HUES6 (cell line): ENCODE measurements around the gene SIPA1L3.

Source experiments
- H3K27ac ChIP-seq: 2 replicates; pipeline ENCODE4 v1.7.0; 2013; ENCODE audit warnings: low read depth, mild to moderate bottlenecking, low read length, inconsistent platforms
- H3K27me3 ChIP-seq: 2 replicates; pipeline ENCODE4 v1.6.1; 2013; ENCODE audit warnings: low read length; ENCODE audit not compliant: control insufficient read depth, insufficient read depth
- H3K36me3 ChIP-seq: 2 replicates; pipeline ENCODE4 v1.6.1; 2013; ENCODE audit warnings: low read length; ENCODE audit not compliant: control insufficient read depth, insufficient read depth
- H3K4me1 ChIP-seq: 2 replicates; pipeline ENCODE4 v1.6.1; 2013; ENCODE audit warnings: low read length; ENCODE audit not compliant: control insufficient read depth, insufficient read depth
- H3K4me3 ChIP-seq: 2 replicates; pipeline ENCODE4 v1.5.1; 2013; ENCODE audit warnings: low read depth, low read length
- H3K9ac ChIP-seq: one replicate; pipeline ENCODE4 v1.6.1; 2013; ENCODE audit warnings: mild to moderate bottlenecking, low read length
- H3K9me3 ChIP-seq: 2 replicates; pipeline ENCODE4 v1.6.1; 2013; ENCODE audit warnings: low read depth, low read length; ENCODE audit not compliant: control insufficient read depth, insufficient read depth

The SIPA1L3 gene

GRCh38 chr19:38197937-38198704 is 291.1 kb downstream of the SIPA1L3 start:
- Histone ChIP-seq H3K27ac (no peak overlapping the region), H3K9me3 (no peaks in the 10 kb centered on the region), H3K4me1 (no peaks in the 10 kb centered on the region), H3K4me3 (no peak overlapping the region), H3K9ac (no peak overlapping the region), H3K36me3 (peaks cover 20% of the 10 kb centered on the region), H3K27me3 (no peaks in the 10 kb centered on the region)

GRCh38 chr19:38199340-38199739 is 292.3 kb downstream of the SIPA1L3 start:
- H3K27me3 ChIP-seq, result no peaks in the 10 kb centered on the region
- peaks cover 20% of the 10 kb centered on the region for H3K36me3 ChIP-seq
- no peak overlapping the region for H3K9ac ChIP-seq
- H3K9me3 ChIP-seq, result no peaks in the 10 kb centered on the region
- H3K4me3 ChIP-seq, result no peak overlapping the region
- no peak overlapping the region for H3K27ac ChIP-seq
- H3K4me1 ChIP-seq, result no peaks in the 10 kb centered on the region

- H3K27ac ChIP-seq, result no peak overlapping the region
- peaks cover 20% of the 10 kb centered on the region for H3K36me3 ChIP-seq
- H3K9ac ChIP-seq, result no peak overlapping the region
- no peaks in the 10 kb centered on the region for H3K9me3 ChIP-seq
- no peak overlapping the region for H3K4me3 ChIP-seq
- peaks cover 7% of the 10 kb centered on the region; the same call in 1 of the 2 replicates for H3K4me1 ChIP-seq
- H3K27me3 ChIP-seq, result no peaks in the 10 kb centered on the region
These were observed 294.7 kb downstream of the SIPA1L3 start for GRCh38 chr19:38201731-38202130.

- H3K9ac ChIP-seq, result no peak overlapping the region
- H3K4me3 ChIP-seq, result no peak overlapping the region
- peaks cover 20% of the 10 kb centered on the region for H3K36me3 ChIP-seq
- no peak overlapping the region for H3K27ac ChIP-seq
- no peaks in the 10 kb centered on the region for H3K27me3 ChIP-seq
- H3K4me1 ChIP-seq, result peaks cover 9% of the 10 kb centered on the region
- no peaks in the 10 kb centered on the region for H3K9me3 ChIP-seq
These were observed 295.5 kb downstream of the SIPA1L3 start for GRCh38 chr19:38202504-38202903.

- Histone ChIP-seq H3K27me3 (no peaks in the 10 kb centered on the region), H3K4me3 (no peak overlapping the region), H3K27ac (no peak overlapping the region), H3K36me3 (peaks cover 20% of the 10 kb centered on the region), H3K9me3 (no peaks in the 10 kb centered on the region), H3K9ac (no peak overlapping the region), H3K4me1 (peaks cover 11% of the 10 kb centered on the region)
These were observed 296.2 kb downstream of the SIPA1L3 start for GRCh38 chr19:38203197-38203596.

GRCh38 chr19:38204096-38204495 is 297.1 kb downstream of the SIPA1L3 start:
- Histone ChIP-seq H3K4me1 (peaks cover 14% of the 10 kb centered on the region), H3K27me3 (peaks cover 3% of the 10 kb centered on the region), H3K9ac (no peak overlapping the region), H3K27ac (no peak overlapping the region), H3K36me3 (peaks cover 15% of the 10 kb centered on the region), H3K9me3 (no peaks in the 10 kb centered on the region), H3K4me3 (no peak overlapping the region)

- Histone ChIP-seq H3K9ac (no peak overlapping the region), H3K27me3 (peaks cover 9% of the 10 kb centered on the region), H3K4me3 (no peak overlapping the region), H3K9me3 (no peaks in the 10 kb centered on the region), H3K36me3 (peaks cover 14% of the 10 kb centered on the region), H3K27ac (no peak overlapping the region), H3K4me1 (peaks cover 20% of the 10 kb centered on the region)
These were observed 297.7 kb downstream of the SIPA1L3 start for GRCh38 chr19:38204728-38205127.

GRCh38 chr19:38206006-38206745 is 299.2 kb downstream of the SIPA1L3 start:
- H3K27ac ChIP-seq, result no peak overlapping the region
- H3K4me3 ChIP-seq, result no peak overlapping the region
- H3K4me1 ChIP-seq, result peaks cover 31% of the 10 kb centered on the region
- no peaks in the 10 kb centered on the region for H3K9me3 ChIP-seq
- peaks cover 14% of the 10 kb centered on the region for H3K36me3 ChIP-seq
- H3K9ac ChIP-seq, result peak overlapping the region; percentile 2
- peaks cover 20% of the 10 kb centered on the region for H3K27me3 ChIP-seq

- Histone ChIP-seq H3K9me3 (no peaks in the 10 kb centered on the region), H3K9ac (no peak overlapping the region), H3K36me3 (peaks cover 9% of the 10 kb centered on the region), H3K4me3 (no peak overlapping the region), H3K4me1 (peaks cover 31% of the 10 kb centered on the region), H3K27me3 (peaks cover 20% of the 10 kb centered on the region), H3K27ac (no peak overlapping the region)
These were observed 299.9 kb downstream of the SIPA1L3 start for GRCh38 chr19:38206928-38207327.

- Histone ChIP-seq H3K4me1 (peaks cover 31% of the 10 kb centered on the region), H3K27ac (no peak overlapping the region)
These were observed 300.5 kb downstream of the SIPA1L3 start for GRCh38 chr19:38207543-38207942.

GRCh38 chr19:38208571-38208970 is 301.6 kb downstream of the SIPA1L3 start:
- peaks cover 20% of the 10 kb centered on the region for H3K27me3 ChIP-seq
- no peak overlapping the region for H3K27ac ChIP-seq
- no peak overlapping the region for H3K4me3 ChIP-seq
- H3K4me1 ChIP-seq, result peaks cover 31% of the 10 kb centered on the region
- no peaks in the 10 kb centered on the region; the same call in 1 of the 2 replicates for H3K36me3 ChIP-seq
- no peaks in the 10 kb centered on the region for H3K9me3 ChIP-seq
- H3K9ac ChIP-seq, result no peak overlapping the region

More at GRCh38 chr19:38207543-38207942, 300.5 kb downstream of the SIPA1L3 start:
- Histone ChIP-seq H3K27me3 (peaks cover 20% of the 10 kb centered on the region), H3K36me3 (peaks cover 6% of the 10 kb centered on the region), H3K9me3 (no peaks in the 10 kb centered on the region), H3K4me3 (no peak overlapping the region), H3K9ac (no peak overlapping the region)
